ENCODE results near the gene PF4V1.

PF4V1 gene, protein sequence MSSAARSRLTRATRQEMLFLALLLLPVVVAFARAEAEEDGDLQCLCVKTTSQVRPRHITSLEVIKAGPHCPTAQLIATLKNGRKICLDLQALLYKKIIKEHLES

DNA sequence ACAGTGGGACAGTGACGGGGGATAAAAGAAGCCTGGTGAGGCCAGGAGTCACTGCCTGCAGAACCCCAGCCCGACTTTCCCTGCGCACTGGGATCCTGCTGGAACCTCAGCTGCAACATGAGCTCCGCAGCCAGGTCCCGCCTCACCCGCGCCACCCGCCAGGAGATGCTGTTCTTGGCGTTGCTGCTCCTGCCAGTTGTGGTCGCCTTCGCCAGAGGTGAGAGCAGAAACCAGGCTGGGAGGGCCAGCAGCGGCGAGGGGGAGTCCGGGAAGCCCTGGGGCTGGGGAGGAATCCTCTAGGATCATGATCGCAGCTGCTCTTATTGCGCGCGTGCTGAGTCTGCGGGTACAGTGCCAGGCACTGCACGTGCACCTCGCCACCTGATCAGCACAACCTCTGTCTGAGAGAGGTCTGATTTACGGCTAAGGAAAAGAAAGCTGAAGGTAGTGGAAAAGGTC is at the start of gene PF4V1:
Gene PF4V1, plus strand, starts transcription at position 51 of the 459 bp plus-strand sequence. Its CDS starts 67 bp downstream, at position 118.
- DNase-seq (ENCODE audit: low spot score): no peak

DNA sequence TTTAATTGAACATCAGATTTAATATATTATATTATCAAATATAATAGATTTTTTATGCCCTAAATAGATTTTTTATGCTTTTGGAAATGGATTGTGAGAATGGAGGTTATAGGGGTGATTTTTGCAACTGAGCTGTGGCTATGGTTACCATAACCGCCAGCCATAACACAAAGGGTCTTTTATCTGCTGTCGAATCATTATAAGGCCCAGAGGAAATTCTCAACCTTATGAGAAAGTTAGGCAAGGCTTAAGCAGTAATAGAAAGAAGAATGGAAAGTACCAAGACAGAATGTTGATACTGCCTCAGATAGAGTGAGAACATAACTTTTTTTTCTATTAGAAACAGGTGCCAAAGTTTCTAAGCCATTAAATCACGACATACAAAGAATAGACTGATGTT is 42.9 kb upstream of the PF4V1 start:
- DNase-seq (ENCODE audit: low spot score): no peak

DNA sequence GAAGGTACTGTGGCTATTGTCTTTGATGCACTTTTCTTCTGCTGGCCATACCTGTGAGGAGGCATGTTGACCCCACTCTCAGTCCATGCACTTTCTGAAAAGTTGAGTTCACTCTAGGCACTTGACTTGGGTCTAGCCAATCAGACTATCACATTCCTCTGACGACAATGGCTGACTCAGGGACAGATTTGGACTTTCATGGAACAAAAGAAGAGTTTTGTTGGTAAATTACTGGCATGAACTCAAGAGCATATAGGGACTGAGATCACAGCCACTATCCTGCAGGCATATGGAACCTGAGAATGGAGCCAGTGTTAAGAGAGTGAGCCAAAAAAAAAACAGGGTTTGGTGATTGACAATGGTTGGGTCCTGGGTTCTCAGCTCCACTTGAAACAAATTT is 41.3 kb upstream of the PF4V1 start:
- DNase-seq (ENCODE audit: low spot score): no peak

DNA sequence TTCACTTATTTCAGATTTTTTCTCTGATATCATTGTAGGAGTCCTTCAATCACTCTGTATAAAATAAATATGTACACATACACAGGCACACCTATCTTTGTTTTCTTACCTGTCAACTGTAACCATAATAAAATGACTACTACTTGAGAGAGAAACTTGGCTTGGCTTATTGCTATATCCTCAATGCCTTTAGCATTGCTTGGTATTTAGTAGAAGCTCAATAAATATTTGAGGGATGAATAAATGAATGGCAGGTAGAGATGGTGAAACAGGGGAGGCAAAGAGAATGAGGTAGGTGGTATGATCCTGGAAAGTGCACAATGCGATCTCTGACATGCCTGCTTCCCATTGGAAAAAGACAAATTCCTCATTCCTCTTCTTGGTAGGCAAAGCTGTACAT is 38.4 kb upstream of the PF4V1 start:
- DNase-seq (ENCODE audit: low spot score): no peak

DNA sequence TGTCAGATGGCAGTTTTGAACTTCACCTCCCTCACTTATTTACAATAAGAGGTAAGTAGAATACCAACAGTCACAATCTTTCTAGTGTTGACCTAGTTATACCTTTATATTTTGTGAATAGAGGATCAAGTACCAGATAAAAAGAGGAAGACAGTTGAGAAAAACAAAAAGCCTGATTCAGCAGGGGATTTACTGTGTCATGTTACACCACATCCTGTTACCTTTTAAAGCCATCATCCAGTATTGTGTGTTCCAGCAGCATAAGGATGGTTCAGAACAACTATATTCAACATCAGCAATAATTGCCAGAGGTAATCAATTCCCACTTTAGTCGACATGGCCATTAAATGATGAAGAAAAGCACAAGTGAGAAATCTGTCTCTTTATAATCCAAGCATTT is 38.0 kb upstream of the PF4V1 start:
- no peak for DNase-seq (ENCODE audit: low spot score)

DNA sequence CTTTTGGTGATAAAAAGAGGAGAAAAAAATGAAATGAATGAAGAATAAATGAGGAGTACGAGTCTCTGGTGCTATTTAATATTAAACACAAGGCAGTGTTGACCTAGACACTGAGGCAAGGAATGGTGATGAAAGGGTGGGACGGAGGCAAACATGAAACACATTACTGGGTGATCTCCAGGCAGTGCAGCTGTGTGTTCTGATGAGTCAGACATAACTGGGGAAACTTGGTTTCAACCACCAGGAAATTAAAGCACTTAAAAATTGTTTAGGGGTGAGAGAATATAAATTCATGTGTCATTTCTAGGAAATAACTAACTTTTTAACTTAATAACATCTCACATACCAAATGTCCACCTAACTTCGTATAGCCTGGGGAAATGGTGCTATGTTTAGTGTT is 36.3 kb upstream of the PF4V1 start:
- DNase-seq (ENCODE audit: low spot score): no peak

DNA sequence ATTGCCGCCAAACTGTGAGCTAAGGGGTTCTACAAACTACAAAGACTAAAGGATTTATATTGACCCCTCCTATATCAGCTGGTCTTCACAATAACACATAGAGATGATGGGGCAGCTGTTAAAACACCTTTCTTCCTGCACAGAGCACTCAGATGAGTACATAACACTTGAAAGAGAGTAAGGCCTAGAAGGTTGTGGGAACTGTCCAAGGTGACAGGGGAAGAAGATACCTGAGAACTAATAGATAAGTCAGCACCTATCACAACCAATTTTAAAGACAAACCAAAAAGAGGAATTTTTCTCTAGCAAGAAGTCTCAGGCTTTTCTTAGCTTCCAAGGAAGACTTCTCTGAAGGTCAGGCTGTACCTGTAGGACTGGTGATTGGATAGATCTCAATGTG is 35.8 kb upstream of the PF4V1 start:
- no peak for DNase-seq (ENCODE audit: low spot score)

DNA sequence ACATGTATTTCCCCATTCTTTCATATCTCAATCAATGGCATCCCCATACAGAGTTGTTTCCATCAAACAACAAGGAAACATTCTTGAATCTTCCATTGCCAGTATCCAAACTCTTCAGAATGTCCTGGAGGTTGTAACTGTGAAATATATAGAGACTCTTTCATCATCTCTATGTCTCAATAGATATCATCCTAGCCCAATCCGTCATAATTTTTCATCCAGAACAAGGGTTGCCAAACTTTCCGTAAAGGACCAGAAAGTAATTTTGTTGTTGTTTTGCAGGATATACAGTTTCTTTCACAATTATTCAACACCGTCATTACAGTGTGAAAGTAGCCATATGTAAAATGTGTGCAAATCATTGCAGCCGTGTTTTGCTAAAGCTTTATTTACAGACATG is 31.8 kb upstream of the PF4V1 start:
- no peak for DNase-seq (ENCODE audit: low spot score)

DNA sequence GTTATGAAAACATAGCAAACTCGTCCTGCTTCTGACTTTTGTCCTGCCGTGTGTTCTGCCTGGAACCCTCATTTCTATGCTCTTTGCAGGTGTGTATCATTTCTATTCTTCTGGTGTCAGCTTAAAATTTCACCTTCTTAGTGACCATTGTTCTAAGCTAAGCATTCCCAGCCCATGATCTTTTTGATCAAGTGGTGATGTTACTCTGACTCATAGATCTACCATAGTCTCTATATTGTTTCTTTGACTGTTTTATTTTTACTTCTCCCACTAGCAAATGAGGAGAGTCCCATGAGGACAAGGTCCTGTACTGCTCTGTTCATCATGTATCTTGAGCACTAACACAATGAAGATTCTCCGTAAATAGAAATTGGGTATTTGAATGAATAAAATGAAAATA is 30.7 kb upstream of the PF4V1 start:
- no peak for DNase-seq (ENCODE audit: low spot score)

DNA sequence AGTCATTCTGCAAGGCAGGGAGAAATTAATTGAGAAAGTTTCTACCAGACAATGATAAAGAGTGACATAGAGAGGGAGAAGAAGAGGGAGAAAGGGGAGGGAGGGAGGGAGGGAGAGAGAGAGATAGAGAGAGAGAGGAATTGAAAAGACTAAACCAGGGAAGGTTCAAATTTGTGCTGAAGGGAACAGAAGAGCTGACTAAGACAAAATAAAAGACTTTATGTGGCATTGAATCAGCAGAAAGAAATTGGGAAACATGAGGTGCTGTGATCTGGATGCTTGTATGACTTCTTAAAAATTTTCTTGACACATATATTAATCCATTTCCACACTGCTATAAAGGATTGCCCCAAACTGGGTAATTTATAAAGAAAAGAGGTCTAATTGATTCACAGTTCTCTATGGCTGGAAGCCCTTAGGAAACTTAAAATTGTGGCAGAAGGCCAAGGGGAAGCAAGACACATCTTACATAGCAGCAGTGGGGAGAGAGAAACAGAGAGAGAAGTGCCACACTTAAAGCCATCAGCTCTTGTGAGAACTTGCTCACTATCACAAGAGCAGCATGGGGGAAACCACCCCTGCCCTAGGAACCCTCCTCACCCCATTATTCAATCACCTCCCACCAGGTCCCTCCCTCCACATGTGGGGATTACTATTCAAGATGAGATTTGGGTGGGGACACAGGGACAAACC is 30.1 kb upstream of the PF4V1 start:
- no peak for DNase-seq (ENCODE audit: low spot score)

DNA sequence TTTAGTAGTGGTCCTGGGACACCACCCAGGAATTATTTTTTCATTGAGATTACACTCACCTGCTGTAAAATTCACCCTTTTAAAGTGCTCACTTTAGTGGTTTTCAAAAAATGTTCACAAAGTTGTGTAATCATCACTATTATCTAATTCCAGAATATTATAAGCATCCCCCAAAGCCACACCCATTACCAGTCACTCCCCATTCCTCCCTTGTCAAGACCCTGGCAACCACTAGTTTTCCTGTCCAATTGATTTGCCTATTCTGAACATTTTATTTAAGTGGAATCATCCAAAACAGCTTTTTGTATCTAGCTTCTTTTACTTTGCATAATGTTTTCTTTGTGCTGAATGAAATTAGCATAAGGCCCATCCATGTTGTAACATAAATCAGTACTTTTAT is 29.3 kb upstream of the PF4V1 start:
- no peak for DNase-seq (ENCODE audit: low spot score)

DNA sequence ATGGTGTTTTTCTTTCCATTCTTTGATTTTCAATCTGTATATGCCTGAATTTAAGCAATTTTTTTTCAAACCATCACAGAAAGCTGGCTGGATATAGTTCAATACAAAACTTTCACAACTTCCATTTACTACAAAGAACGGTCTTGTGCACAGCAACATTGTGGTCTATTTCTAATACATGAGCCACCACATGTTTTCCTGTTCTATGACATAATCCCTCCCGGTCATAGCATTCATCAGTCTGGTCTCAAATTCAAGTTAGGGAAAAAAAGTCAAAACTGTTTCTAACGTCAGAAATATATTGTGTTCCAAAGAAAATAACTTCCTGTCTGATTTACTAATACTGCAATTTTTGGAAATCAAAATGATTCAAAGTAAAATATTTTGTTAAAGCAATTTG is 24.1 kb upstream of the PF4V1 start:
- no peak for DNase-seq (ENCODE audit: low spot score)

DNA sequence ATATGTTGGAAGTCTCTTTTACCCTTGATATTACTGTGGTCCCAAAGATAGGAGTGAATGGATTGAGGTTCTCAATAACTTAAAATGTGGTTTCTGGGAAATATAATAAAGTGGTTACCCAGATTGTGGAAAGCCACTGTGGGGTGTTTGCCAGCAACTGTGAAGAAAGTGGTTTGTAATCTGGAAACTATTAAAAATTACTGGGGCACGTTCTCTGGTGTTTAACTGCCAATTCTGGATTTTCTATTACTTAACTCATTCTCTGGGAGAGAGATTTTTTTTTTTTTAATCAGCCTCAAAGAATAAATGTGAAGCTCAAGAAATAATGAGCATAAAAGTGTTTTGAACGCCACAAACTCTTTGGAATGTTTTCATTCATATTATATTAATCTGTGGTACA is 21.5 kb upstream of the PF4V1 start:
- no peak for DNase-seq (ENCODE audit: low spot score)

DNA sequence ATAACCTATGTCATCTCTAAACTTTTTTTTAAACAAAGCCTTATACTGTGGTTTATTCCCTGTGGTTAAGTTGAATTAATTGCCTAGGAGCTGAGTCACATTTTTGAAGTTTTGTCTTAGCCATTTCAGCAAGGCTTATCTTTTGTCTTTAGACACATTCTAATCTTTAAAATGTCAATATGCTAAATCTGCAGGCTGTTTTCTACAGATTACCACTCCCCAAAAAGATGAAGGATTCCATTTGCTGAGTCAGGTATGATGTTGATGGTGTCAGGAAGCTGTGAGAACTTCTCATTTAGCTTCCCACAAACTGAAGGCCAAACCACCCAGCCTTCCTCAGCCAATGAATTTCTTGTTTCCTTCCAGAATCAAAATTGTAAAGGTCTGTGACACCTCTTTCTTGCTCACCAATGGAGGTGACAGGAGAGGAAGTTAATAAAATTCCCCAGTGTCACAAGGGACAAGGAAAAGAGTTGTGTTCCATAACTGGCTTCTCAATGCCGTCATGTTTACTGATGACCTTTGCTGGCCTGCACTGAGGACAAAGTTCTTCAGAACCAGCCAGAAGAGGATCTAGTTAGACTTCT is 20.4 kb upstream of the PF4V1 start:
- DNase-seq (ENCODE audit: low spot score): no peak

DNA sequence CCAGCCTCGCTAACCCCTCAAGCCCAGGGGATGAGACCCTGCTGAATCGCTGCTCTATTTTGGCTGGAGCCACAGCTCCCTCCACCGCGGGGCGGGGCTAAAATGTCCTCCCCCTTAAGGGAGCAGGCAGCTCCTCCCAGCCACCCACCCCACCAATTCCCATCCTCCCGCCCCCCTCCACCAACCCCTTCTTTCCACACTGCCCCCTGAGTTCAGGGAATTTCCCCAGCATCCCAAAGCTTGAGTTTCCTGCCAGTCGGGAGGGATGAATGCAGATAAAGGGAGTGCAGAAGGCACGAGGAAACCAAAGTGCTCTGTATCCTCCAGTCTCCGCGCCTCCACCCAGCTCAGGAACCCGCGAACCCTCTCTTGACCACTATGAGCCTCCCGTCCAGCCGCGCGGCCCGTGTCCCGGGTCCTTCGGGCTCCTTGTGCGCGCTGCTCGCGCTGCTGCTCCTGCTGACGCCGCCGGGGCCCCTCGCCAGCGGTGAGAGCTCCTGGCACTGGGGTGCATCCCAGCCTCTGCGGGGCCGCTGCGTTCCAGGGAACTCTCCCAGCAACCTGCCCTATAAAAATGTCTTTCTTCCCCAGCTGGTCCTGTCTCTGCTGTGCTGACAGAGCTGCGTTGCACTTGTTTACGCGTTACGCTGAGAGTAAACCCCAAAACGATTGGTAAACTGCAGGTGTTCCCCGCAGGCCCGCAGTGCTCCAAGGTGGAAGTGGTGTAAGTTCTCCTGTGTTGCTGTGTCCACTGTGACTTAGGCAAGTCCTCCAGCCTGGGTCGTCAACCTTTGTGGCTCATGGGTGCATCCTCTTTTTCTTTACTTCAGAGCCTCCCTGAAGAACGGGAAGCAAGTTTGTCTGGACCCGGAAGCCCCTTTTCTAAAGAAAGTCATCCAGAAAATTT is 16.5 kb upstream of the PF4V1 start, which contains the start of gene CXCL6:
Gene CXCL6, plus strand, starts transcription at position 306 of the 907 bp plus-strand sequence. Its CDS starts 73 bp downstream, at position 379.
- no peak for DNase-seq (ENCODE audit: low spot score)

DNA sequence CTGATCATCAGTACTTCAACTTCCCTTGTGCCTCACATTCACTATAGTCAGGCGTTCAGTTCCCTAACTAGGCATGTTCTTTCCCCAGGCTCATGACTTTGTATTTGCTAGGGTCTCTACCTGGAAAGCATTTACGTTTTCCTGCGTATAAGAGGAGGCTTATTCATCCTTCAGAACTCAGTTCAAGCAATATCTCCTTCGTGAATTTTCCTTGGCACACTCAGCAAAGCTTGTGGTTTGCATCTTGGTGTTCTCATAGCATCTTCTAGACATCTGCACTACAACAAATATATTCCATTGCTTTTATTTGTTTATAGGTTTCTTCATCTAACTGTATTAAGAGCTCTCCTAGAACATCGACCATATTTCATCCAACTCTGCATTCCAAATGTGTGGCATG is 14.0 kb upstream of the PF4V1 start:
- no peak for DNase-seq (ENCODE audit: low spot score)

DNA sequence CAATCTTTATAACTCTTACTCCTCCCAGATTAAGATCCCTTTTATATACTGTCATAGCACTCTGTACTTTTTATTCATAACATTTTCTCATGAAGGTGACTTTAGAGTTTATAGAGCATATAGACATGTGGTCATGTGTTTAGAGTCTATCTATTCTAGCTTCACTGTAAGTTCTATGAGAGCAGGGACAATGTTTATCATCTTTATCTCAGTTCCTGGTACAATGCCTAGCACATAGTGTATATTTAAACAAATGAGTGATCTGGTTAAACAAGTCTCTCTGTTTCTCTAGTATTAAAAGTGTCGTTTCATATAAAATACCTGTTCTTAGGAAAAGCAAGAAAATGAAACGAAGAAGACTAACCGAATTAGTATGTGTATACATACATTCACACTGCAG is 13.4 kb upstream of the PF4V1 start:
- no peak for DNase-seq (ENCODE audit: low spot score)

DNA sequence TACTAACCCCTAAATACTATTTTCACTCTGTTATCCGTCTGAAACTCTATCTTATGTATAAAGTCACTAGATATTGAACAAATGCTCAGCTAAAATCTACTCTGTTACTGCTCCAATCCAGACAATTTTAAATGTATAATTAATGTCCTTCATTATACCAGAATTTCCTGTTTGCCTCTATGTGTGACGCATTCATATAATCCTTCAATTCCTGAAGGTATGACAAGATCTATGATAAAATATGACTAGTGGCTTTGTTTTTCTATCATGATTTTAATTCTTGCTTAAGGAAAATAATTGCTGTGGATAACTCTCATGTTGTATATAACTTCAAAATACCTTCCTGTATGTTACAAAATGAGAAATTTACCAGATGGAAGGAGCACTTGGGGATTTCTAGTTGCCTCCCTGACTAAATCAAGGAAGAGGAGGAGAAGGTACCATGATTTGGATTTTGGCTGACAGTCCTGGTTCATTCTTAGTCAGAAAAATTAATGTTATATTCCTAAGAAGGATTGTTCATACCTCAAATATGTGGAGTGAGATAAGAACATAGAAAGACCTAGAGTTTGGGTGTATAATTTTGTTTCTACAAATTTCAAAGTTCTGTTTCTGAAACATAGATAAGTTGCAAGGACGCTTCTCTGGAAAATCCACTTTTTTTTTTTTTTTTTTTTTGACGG is 11.7 kb upstream of the PF4V1 start:
- no peak for DNase-seq (ENCODE audit: low spot score)

DNA sequence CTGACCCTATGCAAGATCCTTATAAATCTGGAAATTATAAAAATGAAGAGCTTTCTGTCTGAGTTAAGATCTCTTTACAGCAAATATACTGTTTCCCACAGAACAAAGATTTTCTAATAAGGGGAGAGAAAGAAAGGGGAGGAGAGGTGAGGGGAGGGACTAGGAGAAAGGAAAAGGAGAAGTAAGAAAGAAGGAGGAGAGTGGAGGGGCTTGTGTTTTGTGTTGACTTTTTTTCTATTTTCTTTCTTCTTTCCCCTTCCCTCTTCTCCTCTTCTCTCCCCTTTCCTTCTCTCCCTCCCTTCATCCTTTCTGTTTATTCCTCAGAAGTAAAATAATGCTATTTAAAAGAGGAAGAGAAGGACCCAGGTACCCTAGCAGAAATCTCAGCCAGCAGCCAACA is 10.4 kb upstream of the PF4V1 start:
- DNase-seq (ENCODE audit: low spot score): no peak

DNA sequence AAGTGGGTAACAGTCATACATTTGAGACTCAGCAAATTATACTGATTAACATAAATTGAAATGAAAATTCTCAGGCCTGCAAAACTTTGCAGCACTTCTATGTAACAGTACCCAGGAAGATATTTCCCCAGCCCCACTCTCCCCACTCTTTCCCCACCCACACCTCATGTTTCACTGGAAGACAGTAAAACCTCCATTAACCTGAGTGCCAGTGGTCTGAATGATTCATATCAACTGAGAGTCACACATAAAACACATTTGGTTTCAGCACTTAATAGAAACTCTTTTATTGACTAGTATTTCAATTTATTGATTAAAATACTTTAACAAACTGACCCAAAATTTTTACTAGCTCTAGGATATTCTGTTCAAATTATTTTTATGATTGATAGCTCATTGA is 9.7 kb upstream of the PF4V1 start:
- no peak for DNase-seq (ENCODE audit: low spot score)

DNA sequence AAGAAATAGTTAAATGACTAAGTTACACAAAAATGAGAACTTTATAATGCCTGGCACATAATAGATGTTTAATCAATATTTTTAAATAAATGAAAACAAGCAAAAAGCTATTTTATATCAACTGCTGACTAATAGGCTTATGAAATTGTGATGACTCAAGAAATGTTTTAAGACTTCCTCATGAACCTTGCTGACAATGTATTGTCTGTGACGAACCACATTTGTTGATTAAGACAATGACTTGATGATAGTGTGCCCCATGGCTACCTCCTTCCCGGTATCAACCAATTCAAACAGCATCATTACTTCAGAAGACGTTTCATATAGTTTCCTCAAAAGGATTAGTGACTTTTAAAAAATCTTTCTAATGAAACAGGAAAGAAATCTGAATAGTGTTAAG is 8.8 kb upstream of the PF4V1 start:
- no peak for DNase-seq (ENCODE audit: low spot score)

DNA sequence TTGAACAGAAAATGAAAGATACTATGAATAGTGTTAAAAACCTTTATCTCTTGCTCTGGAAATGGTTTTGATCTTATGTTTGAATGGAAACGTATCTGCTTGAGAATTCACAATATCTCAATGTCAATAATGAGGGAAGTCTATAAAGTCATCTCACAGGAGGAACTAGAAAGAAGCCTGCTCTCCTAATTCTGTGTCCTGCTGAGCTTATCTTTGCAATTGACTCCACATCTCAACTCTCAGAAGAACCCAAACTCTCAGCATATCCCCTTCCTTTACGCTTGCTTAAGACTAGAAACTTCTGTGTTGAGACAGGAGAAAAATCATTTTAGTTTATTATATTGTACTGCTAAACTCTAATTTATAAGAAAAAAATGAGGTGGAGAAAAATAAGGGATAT is 8.3 kb upstream of the PF4V1 start:
- DNase-seq (ENCODE audit: low spot score): no peak

Measured in hematopoietic multipotent progenitor cell treated with erythropoietin and hydrocortisone succinate and interleukin-3 and kit ligand, for 15 days (in vitro differentiated cells).